ENCODE results near the gene CYP24A1. TPM values are rescaled to one million over a fixed set of nuclear protein-coding genes. Genes with fewer than 3 reads are reported as not detected.

The CYP24A1 gene
- total and polyA plus RNA-seq, 2 of the 13 experiments (the other 11 are each of a cell fraction or from before 2014, with no cell fraction given) = 9.4 to 32.7 TPM

GRCh38 chr20:54207743-54208547, 34.2 kb upstream of the CYP24A1 start, which contains the start of gene PFDN4 (continued):
- TF ChIP-seq SOX13 (IDR thresholded peaks at IDR 0.05) (no peak; the same call in 1 of the 2 replicates), SOX13 (CRISPR knock-in tag; conservative IDR thresholded peaks at IDR 0.05 in 1 of 2, IDR thresholded peaks at IDR 0.05 in 1 of 2) (peak; percentile 32 to 72; a peak in 2 of 4 replicates), PRMT3 (CRISPR knock-in tag; IDR thresholded peaks at IDR 0.05; ENCODE audit: borderline replicate concordance, low read depth) (0 out of 2 replicates have a peak, but pooled peaks have one; percentile 66), ZXDC (CRISPR knock-in tag; IDR thresholded peaks at IDR 0.05) (no peak), SP140L (CRISPR knock-in tag; IDR thresholded peaks at IDR 0.05; ENCODE audit: borderline replicate concordance) (peak; percentile 77; the same call in 1 of the 2 replicates), TRIM24 (CRISPR knock-in tag; IDR thresholded peaks at IDR 0.05) (no peak), SMAD9 (CRISPR knock-in tag; IDR thresholded peaks at IDR 0.05) (no peak), CCDC6 (CRISPR knock-in tag; IDR thresholded peaks at IDR 0.05) (peak; percentile 84; the same call in 1 of the 2 replicates), ZNF572 (CRISPR knock-in tag; IDR thresholded peaks at IDR 0.05) (peak; percentile 90; the same call in 1 of the 2 replicates), ZNF7 (CRISPR knock-in tag; IDR thresholded peaks at IDR 0.05) (peak; percentile 3; the same call in 1 of the 2 replicates), MLXIP (CRISPR knock-in tag; IDR thresholded peaks at IDR 0.05; ENCODE audit: borderline replicate concordance) (no peak), RAD51 (IDR thresholded peaks at IDR 0.05; ENCODE audit: borderline replicate concordance) (no peak), ZFAT (CRISPR knock-in tag; conservative IDR thresholded peaks at IDR 0.05) (peak; percentile 96), KDM6A (CRISPR knock-in tag; IDR thresholded peaks at IDR 0.05; ENCODE audit: low read depth) (peak; percentile 44; the same call in 1 of the 2 replicates), ARID2 (CRISPR knock-in tag; IDR thresholded peaks at IDR 0.05; ENCODE audit: borderline replicate concordance) (peak; percentile 28; the same call in 1 of the 2 replicates), ZNF280B (CRISPR knock-in tag; IDR thresholded peaks at IDR 0.05; ENCODE audit: borderline replicate concordance) (peak; percentile 45), ZNF558 (CRISPR knock-in tag; IDR thresholded peaks at IDR 0.05; ENCODE audit: borderline replicate concordance) (peak; percentile 87), SMARCC2 (IDR thresholded peaks at IDR 0.05) (no peak), ZNF343 (CRISPR knock-in tag; IDR thresholded peaks at IDR 0.05) (no peak), ZNF710 (CRISPR knock-in tag; IDR thresholded peaks at IDR 0.05; ENCODE audit: borderline replicate concordance) (peak; percentile 59; the same call in 1 of the 2 replicates)
